COLO829 (cell line): ENCODE data around the gene CAMK1D.
"Not testable (repeated sequence)": the region's sequence is repeated elsewhere in the genome, so short reads cannot be mapped to it uniquely, and the experiment has no call there.

Experiments
- DNase-seq: peaks from one replicate; pipeline ENCODE4 v3.0.0; 2012; ENCODE audit warnings: low spot score

CAMK1D gene

GRCh38 chr10:12701696-12702095 is 352.3 kb downstream of the CAMK1D start:
- no peak for DNase-seq

- DNase-seq: no peak
Measured at GRCh38 chr10:12702215-12702770, 352.9 kb downstream of the CAMK1D start.

- DNase-seq: no peak
Measured at GRCh38 chr10:12703126-12703525, 353.8 kb downstream of the CAMK1D start.

GRCh38 chr10:12703813-12704212 is 354.5 kb downstream of the CAMK1D start:
- DNase-seq: no peak

- DNase-seq: no peak
Measured at GRCh38 chr10:12704488-12704887, 355.1 kb downstream of the CAMK1D start.

- no peak for DNase-seq
Measured at GRCh38 chr10:12705943-12706342, 356.6 kb downstream of the CAMK1D start.

- no peak for DNase-seq
Measured at GRCh38 chr10:12707461-12708185, 358.3 kb downstream of the CAMK1D start.

- no peak for DNase-seq
Measured at GRCh38 chr10:12709000-12709401, 359.7 kb downstream of the CAMK1D start.

- DNase-seq: no peak
Measured at GRCh38 chr10:12709521-12709963, 360.2 kb downstream of the CAMK1D start.

- DNase-seq: no peak
Measured at GRCh38 chr10:12710157-12710556, 360.8 kb downstream of the CAMK1D start.

- DNase-seq: peak; percentile 63
Measured at GRCh38 chr10:12710594-12711349, 361.4 kb downstream of the CAMK1D start.

- DNase-seq: no peak
Measured at GRCh38 chr10:12711350-12711708, 362.0 kb downstream of the CAMK1D start.

GRCh38 chr10:12712293-12712983 is 363.1 kb downstream of the CAMK1D start:
- no peak for DNase-seq

- DNase-seq: not testable (repeated sequence)
Measured at GRCh38 chr10:12712984-12713316, 363.6 kb downstream of the CAMK1D start.

- DNase-seq: no peak
Measured at GRCh38 chr10:12716042-12716441, 366.7 kb downstream of the CAMK1D start.

GRCh38 chr10:12717981-12718707 is 368.8 kb downstream of the CAMK1D start:
- DNase-seq: no peak

GRCh38 chr10:12719365-12719764 is 370.0 kb downstream of the CAMK1D start:
- no peak for DNase-seq

- peak; percentile 79 for DNase-seq
Measured at GRCh38 chr10:12720217-12720981, 371.1 kb downstream of the CAMK1D start.

- no peak for DNase-seq
Measured at GRCh38 chr10:12721334-12721733, 372.0 kb downstream of the CAMK1D start.

- DNase-seq: no peak
Measured at GRCh38 chr10:12723220-12723619, 373.9 kb downstream of the CAMK1D start.
